GM12872 (cell line): ENCODE results near the gene ICA1.

Source experiments
- TF ChIP-seq, protein P1 (sequence below): IDR thresholded peaks from 3 replicates; pipeline ENCODE4 v1.5.1; 2011; ENCODE audit warnings: low read depth, mild to moderate bottlenecking, low read length, moderate library complexity; ENCODE audit not compliant: insufficient read depth

ICA1 gene

DNA sequence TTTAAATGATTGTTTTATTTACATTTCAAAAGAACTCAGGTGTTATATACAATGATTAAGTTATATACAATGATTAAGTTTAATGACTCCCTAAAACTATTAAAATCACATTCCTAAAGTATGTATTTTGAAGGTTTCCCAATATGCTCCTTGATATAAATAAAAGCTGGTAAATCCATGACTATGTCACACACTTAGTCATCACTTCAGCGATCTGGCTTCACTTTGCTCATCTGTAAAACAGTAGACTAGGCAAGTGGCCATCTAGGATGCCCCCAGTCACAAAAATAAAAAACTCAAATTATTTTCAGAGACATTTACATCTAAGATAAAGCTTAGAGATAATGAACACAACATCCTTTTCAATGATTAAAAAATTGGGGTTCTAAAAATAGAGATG, 10.8 kb downstream of the ICA1 start:
- TF ChIP-seq, protein P1, sequence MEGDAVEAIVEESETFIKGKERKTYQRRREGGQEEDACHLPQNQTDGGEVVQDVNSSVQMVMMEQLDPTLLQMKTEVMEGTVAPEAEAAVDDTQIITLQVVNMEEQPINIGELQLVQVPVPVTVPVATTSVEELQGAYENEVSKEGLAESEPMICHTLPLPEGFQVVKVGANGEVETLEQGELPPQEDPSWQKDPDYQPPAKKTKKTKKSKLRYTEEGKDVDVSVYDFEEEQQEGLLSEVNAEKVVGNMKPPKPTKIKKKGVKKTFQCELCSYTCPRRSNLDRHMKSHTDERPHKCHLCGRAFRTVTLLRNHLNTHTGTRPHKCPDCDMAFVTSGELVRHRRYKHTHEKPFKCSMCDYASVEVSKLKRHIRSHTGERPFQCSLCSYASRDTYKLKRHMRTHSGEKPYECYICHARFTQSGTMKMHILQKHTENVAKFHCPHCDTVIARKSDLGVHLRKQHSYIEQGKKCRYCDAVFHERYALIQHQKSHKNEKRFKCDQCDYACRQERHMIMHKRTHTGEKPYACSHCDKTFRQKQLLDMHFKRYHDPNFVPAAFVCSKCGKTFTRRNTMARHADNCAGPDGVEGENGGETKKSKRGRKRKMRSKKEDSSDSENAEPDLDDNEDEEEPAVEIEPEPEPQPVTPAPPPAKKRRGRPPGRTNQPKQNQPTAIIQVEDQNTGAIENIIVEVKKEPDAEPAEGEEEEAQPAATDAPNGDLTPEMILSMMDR, result no peak

DNA sequence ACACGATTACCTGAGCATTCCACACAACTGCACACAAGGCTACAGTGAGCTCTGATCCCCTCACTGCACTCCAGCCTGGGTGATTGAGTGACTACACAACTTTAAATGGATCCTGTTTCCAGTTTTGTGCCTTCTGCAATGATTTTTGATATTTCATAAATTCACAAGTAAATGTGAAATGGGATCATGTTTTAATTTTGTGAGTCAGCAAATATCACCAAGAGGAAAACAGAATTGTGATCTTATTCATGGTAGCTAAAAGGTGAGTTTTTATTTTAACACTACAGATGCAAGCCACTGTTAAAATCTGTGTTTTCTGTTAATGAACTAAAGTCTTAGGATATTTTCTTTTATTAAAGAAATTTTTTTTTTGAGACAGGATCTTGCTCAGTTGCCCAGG, 11.4 kb downstream of the ICA1 start:
- TF ChIP-seq, protein P1, result no peak

DNA sequence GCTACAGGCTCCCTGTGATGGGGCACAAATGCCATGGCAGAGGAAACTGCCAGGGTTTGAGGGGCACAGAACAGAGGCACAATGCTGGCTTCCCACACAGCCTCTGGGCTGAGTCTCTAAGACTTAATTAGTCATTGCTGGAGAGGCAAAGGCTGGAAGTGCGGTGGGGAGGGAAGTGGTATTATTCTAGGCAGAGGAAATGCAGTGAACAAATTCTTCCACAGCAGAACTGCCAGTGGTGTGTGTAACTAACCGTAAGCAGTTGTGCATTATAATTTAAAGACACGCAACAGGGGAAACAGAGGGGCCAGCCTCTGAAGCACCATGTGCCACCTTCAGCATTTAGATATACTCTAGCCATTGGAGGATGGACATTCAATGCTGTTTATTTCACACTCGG, 12.8 kb downstream of the ICA1 start:
- TF ChIP-seq, protein P1, result no peak

DNA sequence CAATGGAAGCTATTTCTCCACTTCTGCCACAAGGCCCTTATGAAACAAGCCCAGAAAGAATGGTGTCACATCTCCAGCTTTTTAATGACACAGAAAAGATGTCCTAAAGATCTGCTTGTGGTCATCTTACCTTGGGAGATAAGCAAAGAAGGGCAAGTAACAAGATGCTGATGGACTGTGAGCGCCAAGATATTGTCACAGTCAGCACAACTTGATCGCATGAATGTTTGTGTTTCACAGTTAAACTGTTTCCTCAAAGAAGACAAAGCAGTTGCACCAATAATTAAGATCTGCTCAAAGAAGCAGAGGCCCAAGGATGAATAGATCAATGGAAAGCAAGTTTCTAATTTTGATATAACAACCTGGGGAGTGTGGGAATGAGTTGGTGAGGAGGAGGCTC, 15.9 kb downstream of the ICA1 start:
- TF ChIP-seq, protein P1, result no peak

DNA sequence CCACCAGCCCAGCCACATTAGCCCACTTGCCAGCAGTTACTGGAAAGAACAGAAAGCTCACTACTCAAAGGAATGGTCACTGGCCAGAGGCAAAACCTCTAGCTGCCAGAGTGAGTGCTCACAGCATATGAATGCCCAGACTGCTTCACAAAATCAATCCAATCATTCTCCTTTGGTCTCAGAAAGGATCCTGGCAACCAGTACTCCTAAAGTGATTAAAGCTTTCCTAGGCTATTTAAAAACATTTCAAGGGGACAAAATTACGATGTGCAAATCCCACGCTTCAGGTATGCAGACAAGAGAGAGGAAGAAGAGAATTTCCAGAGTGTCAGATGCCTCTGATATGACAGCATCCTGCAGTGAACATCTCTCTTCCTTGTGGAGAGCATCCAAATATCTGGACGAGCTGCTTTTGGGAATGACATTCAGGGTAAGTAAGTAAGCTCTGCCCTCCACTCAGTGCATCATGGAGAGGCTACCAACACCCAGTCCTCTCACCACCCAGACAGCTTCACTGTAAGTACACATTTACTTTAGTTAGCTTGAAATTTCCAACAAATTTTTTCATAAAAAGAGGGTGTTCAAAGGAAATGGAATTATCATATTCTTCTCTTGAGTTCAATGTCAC, 25.1 kb downstream of the ICA1 start:
- TF ChIP-seq, protein P1, result no peak

DNA sequence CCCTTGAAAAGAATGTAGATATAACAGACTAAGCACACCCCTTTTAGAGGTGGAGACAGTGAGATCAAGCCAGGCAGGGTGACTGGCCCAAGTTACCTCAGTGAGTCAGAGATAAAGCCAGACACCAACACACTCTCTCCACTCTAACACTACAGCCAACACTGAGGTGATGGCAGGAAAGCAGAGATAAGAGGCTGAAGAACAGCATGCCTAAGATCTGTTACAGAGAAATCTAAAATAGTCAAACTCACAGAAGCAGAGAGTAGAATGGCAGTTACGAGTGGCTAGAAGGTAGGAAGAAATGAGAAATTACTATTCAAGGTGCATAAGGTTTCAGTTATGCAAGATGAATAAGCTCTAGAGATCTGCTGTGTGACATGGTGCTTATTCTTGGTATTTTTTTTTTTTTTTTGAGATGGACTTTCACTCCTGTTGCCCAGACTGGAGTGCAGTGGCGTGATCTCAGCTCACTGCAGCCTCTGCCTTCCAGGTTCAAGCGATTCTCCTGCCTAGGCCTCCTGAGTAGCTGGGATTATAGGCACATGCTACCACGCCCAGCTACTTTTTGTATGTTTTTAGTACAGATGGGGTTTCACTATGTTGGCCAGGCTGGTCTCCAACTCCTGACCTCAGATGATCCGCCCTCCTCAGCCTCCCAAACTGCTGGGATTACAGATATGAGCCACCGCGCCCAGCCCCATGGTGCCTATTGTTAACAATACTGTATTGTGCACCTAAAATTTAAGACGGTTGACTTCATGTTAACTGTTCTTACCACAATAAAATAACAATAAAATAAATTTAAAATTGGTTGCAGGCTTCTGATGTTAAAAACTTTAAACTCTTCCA, 28.7 kb downstream of the ICA1 start:
- TF ChIP-seq, protein P1, result no peak

DNA sequence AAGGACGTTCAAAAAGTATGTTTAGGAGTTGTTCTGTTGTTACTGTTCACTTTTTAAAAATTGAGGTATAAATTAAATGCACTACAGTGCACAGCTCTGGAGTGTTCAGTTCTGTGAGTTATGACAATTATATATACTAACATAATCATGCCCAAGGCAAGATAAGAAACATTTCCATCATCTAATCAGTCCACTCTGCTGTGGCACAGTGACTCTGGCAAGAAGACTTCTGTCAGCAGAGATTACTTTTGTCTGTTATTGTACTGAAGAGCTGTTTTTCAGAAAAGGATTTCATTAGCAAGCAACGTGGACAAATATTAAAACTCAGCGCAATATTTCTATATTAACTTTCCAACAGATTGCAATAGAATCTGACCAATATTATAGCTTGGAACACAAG, 32.0 kb downstream of the ICA1 start:
- TF ChIP-seq, protein P1, result no peak
